H1 (cell line): ENCODE measurements around the gene LHB. TPM values are rescaled to one million over a fixed set of nuclear protein-coding genes. Genes with fewer than 3 reads are reported as not detected.
"Not testable (repeated sequence)": the region's sequence is repeated elsewhere in the genome, so short reads cannot be mapped to it uniquely, and the experiment has no call there.

Source experiments
- CTCF ChIA-PET: fragments of 300-600 bp; sonication (Branson Sonifier 250); formaldehyde crosslinking; loops from one replicate; lab custom pipeline; 2021; ENCODE audit not compliant: partially characterized antibody; lab: Charles Lee
- POLR2A ChIA-PET: fragments of 300-600 bp; sonication (Branson Sonifier 250); formaldehyde crosslinking; loops from one replicate; lab custom pipeline; 2021; ENCODE audit warnings: inconsistent platforms; ENCODE audit not compliant: partially characterized antibody; lab: Charles Lee
- DNase-seq, 2 experiments: peaks; one replicate each; pipeline versions ENCODE4 v3.0.0 to v3.0.0-alpha.2; 2010 to 2022; ENCODE audit warnings: low spot score in 2 of 2, low read depth in 1 of 2, mixed read lengths in 1 of 2
- FAIRE-seq: peaks from 2 replicates; lab custom pipeline; 2011; peaks lifted over from hg19 to GRCh38; lab: Jason Lieb, UNC
- H2AFZ ChIP-seq: 2 replicates; pipeline ENCODE4 v1.8.1; 2012; ENCODE audit warnings: low read length, inconsistent platforms
- H2AK5ac ChIP-seq: 2 replicates; pipeline ENCODE4 v1.6.1; 2013; ENCODE audit warnings: low read depth, low read length
- H2BK120ac ChIP-seq: replicated peaks from 2 replicates; pipeline ENCODE3; 2013; ENCODE audit warnings: low read depth, low read length, inconsistent platforms
- H2BK12ac ChIP-seq: 2 replicates; pipeline ENCODE4 v1.6.1; 2013; ENCODE audit warnings: low read depth, low read length
- H2BK15ac ChIP-seq: 2 replicates; pipeline ENCODE4 v1.6.1; 2013; ENCODE audit warnings: low read length
- H2BK20ac ChIP-seq: 2 replicates; pipeline ENCODE4 v1.6.1; 2013; ENCODE audit warnings: low read length
- H2BK5ac ChIP-seq: 2 replicates; pipeline ENCODE4 v1.6.1; 2013; ENCODE audit warnings: low read depth, low read length
- H3K14ac ChIP-seq: 2 replicates; pipeline ENCODE4 v1.6.1; 2013; ENCODE audit warnings: inconsistent platforms; ENCODE audit not compliant: insufficient read length
- H3K18ac ChIP-seq: 2 replicates; pipeline ENCODE4 v1.6.1; 2013; ENCODE audit warnings: low read length; ENCODE audit errors: extremely low read depth
- H3K23ac ChIP-seq: 2 replicates; pipeline ENCODE4 v1.6.1; 2013; ENCODE audit warnings: inconsistent platforms; ENCODE audit not compliant: insufficient read length
- H3K23me2 ChIP-seq: 2 replicates; pipeline ENCODE4 v1.6.1; 2013; ENCODE audit warnings: low read depth, low read length
- H3K27ac ChIP-seq: 2 replicates; pipeline ENCODE4 v1.6.1; 2011; ENCODE audit warnings: low read depth, low read length, inconsistent platforms
- H3K27me3 ChIP-seq, 4 experiments: replicated peaks in 1 of 4; 1 replicate in 1 of 4; 2 replicates in 3 of 4; pipeline versions ENCODE4 v1.6.1 to v1.8.1; 2011 to 2013; ENCODE audit warnings: low read length in 3 of 4, mild to moderate bottlenecking in 3 of 4, inconsistent platforms in 2 of 4, mixed read lengths in 2 of 4, moderate library complexity in 1 of 4; ENCODE audit not compliant: control insufficient read depth in 3 of 4, insufficient read depth in 3 of 4; ENCODE audit errors: extremely low read depth in 1 of 4
- H3K36me3 ChIP-seq, 4 experiments: 2 replicates each; pipeline versions ENCODE4 v1.6.1 to v1.8.1; 2011 to 2013; ENCODE audit warnings: mild to moderate bottlenecking in 4 of 4, low read length in 3 of 4, moderate library complexity in 2 of 4, control low read depth in 1 of 4, inconsistent platforms in 1 of 4; ENCODE audit not compliant: insufficient read depth in 4 of 4, control insufficient read depth in 2 of 4
- H3K4ac ChIP-seq: replicated peaks from 2 replicates; pipeline ENCODE3; 2013; ENCODE audit warnings: low read length, low read depth, mixed read lengths, inconsistent platforms; ENCODE audit not compliant: insufficient read length
- H3K4me1 ChIP-seq, 4 experiments: replicated peaks in 1 of 4; 1 replicate in 1 of 4; 2 replicates in 3 of 4; pipeline versions ENCODE4 v1.6.1 to v1.8.1; 2011 to 2013; ENCODE audit warnings: low read length in 3 of 4, inconsistent platforms in 2 of 4, mixed read lengths in 1 of 4; ENCODE audit not compliant: insufficient read depth in 4 of 4, control insufficient read depth in 3 of 4
- H3K4me2 ChIP-seq, 2 experiments: 2 replicates each; pipeline versions ENCODE4 v1.6.1 to v1.8.1; 2011 to 2013; ENCODE audit warnings: low read depth in 2 of 2, low read length in 2 of 2, control low read depth in 1 of 2, inconsistent platforms in 1 of 2, mild to moderate bottlenecking in 1 of 2; ENCODE audit not compliant: insufficient read depth in 1 of 2
- H3K4me3 ChIP-seq, 4 experiments: fragments of 200-600, 300-600 bp in 1 of 4; sonication (generic), shearing (Covaris generic), sonication (Bioruptor Twin) in 1 of 4; 2 replicates each; pipeline versions ENCODE4 v1.5.1 to v1.8.1; 2011 to 2016; ENCODE audit warnings: low read length in 4 of 4, low read depth in 3 of 4, control low read depth in 2 of 4, inconsistent platforms in 2 of 4, mild to moderate bottlenecking in 2 of 4, mixed read lengths in 1 of 4, moderate library complexity in 1 of 4; ENCODE audit not compliant: insufficient read depth in 2 of 4; ENCODE audit errors: extremely low read depth in 1 of 4
- H3K56ac ChIP-seq: replicated peaks from 2 replicates; pipeline ENCODE3; 2013; ENCODE audit warnings: low read depth, mild to moderate bottlenecking, mixed read lengths, low read length, inconsistent platforms; ENCODE audit not compliant: insufficient read length
- H3K79me1 ChIP-seq: 2 replicates; pipeline ENCODE4 v1.6.1; 2013; ENCODE audit warnings: low read depth, low read length, control low read depth
- H3K79me2 ChIP-seq, 2 experiments: 2 replicates each; pipeline versions ENCODE4 v1.6.1 to v1.8.1; 2012 to 2013; ENCODE audit warnings: low read length in 2 of 2, mild to moderate bottlenecking in 2 of 2, inconsistent platforms in 1 of 2; ENCODE audit not compliant: insufficient read depth in 2 of 2, control insufficient read depth in 1 of 2
- H3K9ac ChIP-seq, 4 experiments: replicated peaks in 1 of 4; 1 replicate in 1 of 4; 2 replicates in 3 of 4; pipeline versions ENCODE4 v1.6.1 to v1.8.1; 2011 to 2013; ENCODE audit warnings: low read depth in 3 of 4, low read length in 3 of 4, control low read depth in 2 of 4, mild to moderate bottlenecking in 2 of 4, moderate library complexity in 2 of 4, inconsistent platforms in 1 of 4; ENCODE audit errors: extremely low read depth in 1 of 4
- H3K9me3 ChIP-seq, 2 experiments: 2 replicates each; pipeline versions ENCODE4 v1.6.1 to v1.8.1; 2012 to 2013; ENCODE audit warnings: mild to moderate bottlenecking in 2 of 2, moderate library complexity in 2 of 2, control low read depth in 1 of 2, inconsistent platforms in 1 of 2, low read depth in 1 of 2, low read length in 1 of 2, mixed read lengths in 1 of 2; ENCODE audit not compliant: insufficient read depth in 2 of 2
- H4K20me1 ChIP-seq, 2 experiments: replicated peaks in 1 of 2; 2 replicates each; pipeline versions ENCODE3 to v1.8.1; 2011 to 2013; ENCODE audit warnings: inconsistent platforms in 2 of 2, low read length in 2 of 2, mild to moderate bottlenecking in 1 of 2; ENCODE audit not compliant: insufficient read depth in 2 of 2, control insufficient read depth in 1 of 2
- H4K5ac ChIP-seq: 2 replicates; pipeline ENCODE4 v1.6.1; 2013; ENCODE audit warnings: low read length, low read depth, mixed read lengths, inconsistent platforms; ENCODE audit not compliant: insufficient read length
- H4K8ac ChIP-seq: 2 replicates; pipeline ENCODE4 v1.8.0; 2013; ENCODE audit warnings: mild to moderate bottlenecking, moderate library complexity, low read length, inconsistent platforms; ENCODE audit not compliant: insufficient read depth; ENCODE audit errors: extremely low read depth
- H4K91ac ChIP-seq: replicated peaks from 2 replicates; pipeline ENCODE3; 2013; ENCODE audit warnings: low read length, mixed read lengths, inconsistent platforms; ENCODE audit not compliant: insufficient read length
- EZH2 ChIP-seq: fragments of 200-600 bp; sonication (generic); IDR thresholded peaks from 2 replicates; pipeline ENCODE4 v1.7.1; 2012; ENCODE audit warnings: low read depth, mild to moderate bottlenecking, moderate library complexity, low read length, inconsistent platforms; ENCODE audit not compliant: severe bottlenecking
- SUZ12 ChIP-seq: fragments of 200-600 bp; sonication (generic); IDR thresholded peaks from 2 replicates; pipeline ENCODE4 v1.6.1; 2012; ENCODE audit warnings: mild to moderate bottlenecking, inconsistent platforms, low read length, moderate library complexity, mixed read lengths
- WGBS, 2 experiments: shearing (Covaris generic) in 1 of 2; methylation state at CpG; one replicate each; pipeline versions ENCODE4 v1.1.6 to v1.1.7; 2013 to 2015; ENCODE audit warnings: low lambda C conversion rate in 2 of 2, mixed read lengths in 2 of 2, inconsistent platforms in 1 of 2, low coverage in 1 of 2, missing lambda C conversion rate in 1 of 2; ENCODE audit not compliant: insufficient replicate concordance in 2 of 2, insufficient coverage in 1 of 2, insufficient read length in 1 of 2; ENCODE audit errors: extremely low coverage in 1 of 2, missing lambda C conversion rate in 1 of 2; 5-methylcytosine and 5-hydroxymethylcytosine counted together
- polyA plus RNA-seq, 7 experiments: library from polyadenylated mRNA; depleted of rRNA in 3 of 7; stranded (reverse) in 5 of 7; unstranded in 2 of 7; fragments of >200 nt in 5 of 7; fragments of 200-250 nt in 2 of 7; gene quantifications; 1 replicate in 5 of 7; 2 replicates in 1 of 7; 4 replicates in 1 of 7; pipeline versions ENCODE4 v1.2.1 to v1.2.3, GENCODE V29; 2011 to 2013; ENCODE audit warnings: missing spikeins in 2 of 7, mixed read lengths in 2 of 7
- total RNA-seq: library from RNA; stranded (reverse); fragmentation: NEBNext Ultra II Directional; extraction: Animal tissue kit (Norgen Biotek cat#: 25700); gene quantifications from 2 replicates; pipeline ENCODE4 v1.2.1, GENCODE V29; 2021

Gene LHB
- total and polyA plus RNA-seq, 2 of the 8 experiments (the other 6 are each of a cell fraction or from before 2014, with no cell fraction given): 0.53 TPM; not detected in 1

- H3K23me2 ChIP-seq, H3K14ac ChIP-seq, H2AK5ac ChIP-seq, H3K79me2 ChIP-seq, H2BK12ac ChIP-seq, H4K20me1 ChIP-seq, H2BK20ac ChIP-seq, H2BK120ac ChIP-seq, H3K27ac ChIP-seq, H3K36me3 ChIP-seq, H4K8ac ChIP-seq, H3K9me3 ChIP-seq, FAIRE-seq, H3K79me1 ChIP-seq, H2BK15ac ChIP-seq, H3K18ac ChIP-seq, H4K5ac ChIP-seq, H4K91ac ChIP-seq, H3K56ac ChIP-seq, H3K23ac ChIP-seq, H3K9ac ChIP-seq, H3K4ac ChIP-seq, H2BK5ac ChIP-seq: not testable (repeated sequence)
- 34% methylated on average over 19 of the region's 34 CpGs; no CpG with 5 or more reads in 1 of the 2 experiments for WGBS, 2 experiments
- H3K4me3 ChIP-seq: peak overlapping the region; percentile 36 to 64 (median 50); a peak in 7 of 8 replicates
- peak overlapping the region; percentile 80 to 83 for H3K4me2 ChIP-seq
- H2AFZ ChIP-seq: peak overlapping the region; percentile 33; the same call in 1 of the 2 replicates
- TF ChIP-seq EZH2 (peak; percentile 75), SUZ12 (peak; percentile 78; the same call in 1 of the 2 replicates)
- peaks cover 0 to 11% (median 9%) of the 10 kb centered on the region in 4 experiments; a peak in 6 of 7 replicates for H3K4me1 ChIP-seq
- peak in 1 of 2 experiments; percentile 65 for DNase-seq
- H3K27me3 ChIP-seq: peaks cover 10 to 48% (median 44%) of the 10 kb centered on the region in 4 experiments
- POLR2A ChIA-PET: interaction anchor here (0.6 to 1.0 kb wide), 3 partner anchors 10 to 1396 kb away, joined by 3 to 4 read pairs (median 3); no protein-coding TSS in a partner anchor
- CTCF ChIA-PET: interaction anchor here (0.6 to 1.3 kb wide), 8 partner anchors 12 to 165 kb away, joined by 3 to 6 read pairs (median 3); partner anchors contain the start of gene KCNA7
These were observed 40.2 kb upstream of the LHB start for GRCh38 chr19:49056902-49057596.
